HG02938 (cell line): ENCODE data around the gene USP3.

Experiments used
- ATAC-seq: cut with Tn5 transposase; IDR thresholded peaks from one replicate; pipeline ENCODE4 v1.9.1; 2021; ENCODE audit warnings: mild to moderate bottlenecking, moderate library complexity; ENCODE audit not compliant: unreplicated experiment

USP3 gene

GRCh38 chr15:63535689-63536088 is 31.3 kb downstream of the USP3 start:
- ATAC-seq, result no peak

DNA sequence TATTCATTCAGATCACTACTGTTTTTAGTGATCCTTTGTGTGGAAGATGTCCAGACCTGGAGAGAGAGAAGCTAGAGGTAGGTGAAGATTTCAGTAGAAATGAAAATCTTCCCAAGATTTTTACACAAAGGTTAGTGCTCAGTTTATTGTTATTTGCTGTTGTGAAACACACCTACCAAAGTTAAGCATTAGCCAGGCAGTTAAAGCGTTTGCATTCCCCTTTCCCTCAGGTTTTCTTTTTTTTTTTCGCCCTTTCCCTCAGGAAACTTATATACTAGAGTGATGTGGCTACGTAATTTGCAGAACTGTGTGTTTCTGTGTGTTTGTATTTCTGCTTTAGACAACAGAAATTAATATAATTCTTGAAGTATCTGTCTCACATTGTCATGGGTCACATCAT is 34.5 kb downstream of the USP3 start:
- ATAC-seq, result no peak

DNA sequence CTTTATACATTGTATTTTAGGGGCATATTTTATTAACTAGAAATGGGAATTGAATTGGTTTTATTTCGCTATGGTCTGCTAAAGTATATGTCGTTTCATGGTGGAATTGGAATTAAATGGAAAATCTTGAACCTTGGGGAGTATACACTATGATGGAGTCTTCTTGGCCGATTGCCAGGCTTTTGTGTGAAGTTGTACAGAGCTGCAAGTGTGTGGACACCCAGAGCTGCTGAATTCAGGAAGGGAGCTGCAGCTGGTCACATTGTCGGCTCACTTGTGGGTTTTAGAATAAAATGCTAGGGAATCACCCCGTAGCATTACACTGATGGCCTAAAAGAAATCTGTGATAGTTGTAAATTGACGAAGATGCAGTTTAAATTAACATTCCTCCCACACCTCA is 35.1 kb downstream of the USP3 start:
- no peak for ATAC-seq

DNA sequence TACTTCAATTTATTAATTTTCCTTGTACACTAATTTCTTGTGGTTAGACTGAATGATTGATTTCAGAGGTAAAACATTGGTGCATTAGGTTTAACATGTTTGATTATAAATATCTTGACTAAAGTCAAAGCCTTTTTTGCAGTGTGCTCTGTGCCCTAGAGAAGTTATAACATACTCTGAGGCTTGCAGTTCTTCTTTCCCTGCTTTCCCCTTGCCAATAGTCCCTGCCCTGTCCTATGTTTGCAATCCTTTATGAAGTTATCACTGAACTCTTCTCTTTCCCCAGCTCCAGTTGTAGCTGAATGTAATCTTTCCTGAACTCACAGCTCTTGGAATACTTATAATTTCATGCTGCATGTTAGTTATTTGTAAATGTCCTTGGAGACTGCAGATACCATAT is 35.6 kb downstream of the USP3 start:
- no peak for ATAC-seq

- no peak for ATAC-seq
Measured at GRCh38 chr15:63540449-63540848, 36.1 kb downstream of the USP3 start.

DNA sequence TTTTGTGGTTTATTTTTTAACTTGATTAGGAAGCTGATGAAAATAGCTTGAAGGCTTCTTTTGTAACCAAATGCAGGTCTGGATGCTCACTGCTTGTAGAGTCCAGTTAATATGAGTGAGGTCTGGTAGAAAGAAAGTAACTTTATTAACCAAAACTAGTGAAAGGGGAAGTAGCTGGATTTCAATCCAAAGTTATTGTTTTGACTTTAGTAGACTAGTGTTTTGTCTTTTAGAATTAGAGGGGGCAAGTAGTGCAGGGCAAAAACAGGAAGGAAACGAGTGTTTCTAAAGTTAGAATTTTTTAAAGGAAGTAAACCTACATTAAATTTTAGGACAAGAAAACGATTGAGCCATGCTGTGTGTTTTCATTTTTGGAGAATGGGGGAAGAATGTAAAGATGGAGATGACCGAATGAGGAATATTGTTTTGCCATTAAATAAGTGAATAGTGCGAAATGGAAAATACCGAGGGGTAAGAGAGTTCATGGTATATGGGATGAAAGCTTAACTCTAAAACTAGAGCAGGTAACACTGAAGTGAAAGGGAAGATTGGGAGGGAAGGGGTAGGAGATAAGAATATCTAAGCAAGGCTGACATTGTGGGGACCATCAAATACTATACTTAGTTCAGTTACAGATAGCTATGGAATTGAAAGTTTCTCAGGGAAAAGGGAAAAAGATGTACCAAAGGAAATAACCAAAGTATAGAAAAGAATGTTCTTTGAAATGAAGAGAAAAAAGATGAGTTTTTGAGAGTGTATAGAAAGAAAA is 40.0 kb downstream of the USP3 start:
- no peak for ATAC-seq

GRCh38 chr15:63545520-63545919 is 41.1 kb downstream of the USP3 start:
- ATAC-seq, result no peak

DNA sequence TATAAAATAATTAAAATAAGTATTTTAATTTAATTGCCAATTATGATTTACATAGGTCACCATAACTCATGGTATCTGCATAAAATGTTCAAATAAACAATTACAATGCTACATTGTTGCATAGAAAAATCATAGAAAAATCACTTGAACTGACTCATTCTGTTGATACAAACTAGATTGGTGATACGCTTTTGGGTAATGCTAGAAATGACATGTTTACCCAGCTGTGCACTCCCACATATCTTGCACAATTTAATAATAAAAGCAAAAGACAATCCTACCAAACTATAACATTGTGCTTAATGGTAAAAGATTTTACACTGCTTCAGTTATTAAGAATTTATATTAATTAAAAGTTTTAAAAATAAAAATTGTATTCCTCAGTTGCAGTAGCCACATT is 47.0 kb downstream of the USP3 start:
- no peak for ATAC-seq

DNA sequence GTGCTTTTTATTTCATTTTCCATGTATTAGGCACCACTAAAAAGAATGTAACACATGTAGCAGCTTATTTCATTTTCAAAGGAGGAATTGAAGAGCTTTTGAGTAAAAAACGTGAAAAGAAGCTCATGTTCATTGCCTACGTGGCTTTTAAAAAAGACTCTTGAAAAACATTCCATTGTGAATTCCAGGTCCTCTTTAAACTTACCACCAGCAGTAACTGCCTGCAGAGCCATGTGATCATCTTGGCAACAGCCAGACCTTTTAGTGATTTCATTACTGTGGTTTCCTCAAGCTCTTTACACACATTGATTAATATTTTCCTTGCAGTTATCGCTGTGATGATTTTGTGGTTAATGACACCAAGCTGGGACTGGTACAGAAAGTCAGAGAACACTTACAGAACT is 49.0 kb downstream of the USP3 start:
- ATAC-seq, result no peak

DNA sequence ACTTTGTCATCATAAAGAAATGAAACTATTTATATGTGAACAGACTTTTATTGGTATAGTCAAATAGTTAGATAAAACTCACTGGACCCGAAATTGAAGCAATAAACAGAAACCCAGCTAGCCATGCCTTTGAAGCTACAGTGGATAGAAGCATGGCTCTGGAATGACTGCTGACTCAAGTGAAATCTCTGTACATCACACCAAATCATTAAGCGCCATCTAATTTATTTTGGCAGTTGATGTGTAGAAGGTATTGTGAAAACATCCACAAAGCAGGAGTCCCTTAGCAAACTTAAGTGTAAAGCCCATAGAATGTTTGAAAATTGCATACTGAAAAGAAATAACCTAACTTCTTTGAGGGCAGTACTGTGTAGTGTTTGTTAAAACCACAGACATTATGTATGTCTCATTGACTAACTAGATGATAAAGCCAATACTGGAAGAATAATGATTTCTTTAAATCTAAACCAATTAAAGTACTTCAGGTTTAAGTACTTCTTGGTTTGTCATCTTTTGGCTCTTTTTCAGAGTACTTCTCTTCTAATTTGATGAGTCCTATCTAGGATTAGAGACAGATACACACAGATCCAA is 50.0 kb downstream of the USP3 start:
- ATAC-seq, result no peak

- ATAC-seq, result no peak
Measured at GRCh38 chr15:63555507-63555906, 51.1 kb downstream of the USP3 start.

DNA sequence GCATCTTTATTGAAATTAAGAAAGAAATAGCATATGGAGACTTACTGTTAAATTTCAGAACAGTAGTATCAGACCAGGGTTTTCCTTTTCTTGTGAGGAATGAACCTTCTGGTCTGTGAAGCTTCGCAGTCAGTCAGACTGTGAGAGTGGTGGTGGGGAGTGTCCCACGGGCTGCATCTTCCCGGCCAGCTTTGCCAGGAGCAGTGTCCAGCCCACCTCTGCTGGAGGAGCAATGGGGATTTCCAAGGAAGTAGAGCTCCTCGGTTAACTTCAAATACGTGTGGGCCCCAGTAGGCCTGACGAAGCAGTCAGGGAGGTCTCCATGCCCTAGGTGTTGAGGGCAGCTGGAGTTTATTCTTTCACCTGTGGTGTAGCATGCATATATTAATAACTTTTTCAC is 51.9 kb downstream of the USP3 start:
- ATAC-seq, result no peak

- ATAC-seq, result no peak
Measured at GRCh38 chr15:63556736-63557135, 52.3 kb downstream of the USP3 start.

- ATAC-seq, result no peak
Measured at GRCh38 chr15:63559753-63560152, 55.4 kb downstream of the USP3 start.

- no peak for ATAC-seq
Measured at GRCh38 chr15:63560741-63561448, 56.5 kb downstream of the USP3 start.

DNA sequence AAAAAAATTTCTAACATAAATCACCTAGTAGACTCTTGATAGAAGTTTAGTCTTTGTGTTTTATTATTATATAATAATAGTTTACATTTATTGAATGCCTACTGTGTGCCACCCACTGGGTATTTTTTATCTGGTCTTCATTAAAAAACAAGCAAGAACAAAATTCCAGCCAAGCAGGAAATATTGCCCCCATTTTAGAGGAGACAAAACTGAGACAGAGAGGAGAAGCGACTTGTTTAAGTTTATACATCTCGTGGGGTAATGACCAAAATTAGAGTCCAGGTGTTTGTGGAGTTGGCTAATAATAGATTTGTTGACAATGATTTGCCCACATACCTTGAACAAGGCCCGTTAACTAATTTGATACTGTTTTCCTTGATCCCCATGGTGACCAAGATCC is 59.7 kb downstream of the USP3 start:
- no peak for ATAC-seq

GRCh38 chr15:63565536-63566186 is 61.3 kb downstream of the USP3 start:
- no peak for ATAC-seq

DNA sequence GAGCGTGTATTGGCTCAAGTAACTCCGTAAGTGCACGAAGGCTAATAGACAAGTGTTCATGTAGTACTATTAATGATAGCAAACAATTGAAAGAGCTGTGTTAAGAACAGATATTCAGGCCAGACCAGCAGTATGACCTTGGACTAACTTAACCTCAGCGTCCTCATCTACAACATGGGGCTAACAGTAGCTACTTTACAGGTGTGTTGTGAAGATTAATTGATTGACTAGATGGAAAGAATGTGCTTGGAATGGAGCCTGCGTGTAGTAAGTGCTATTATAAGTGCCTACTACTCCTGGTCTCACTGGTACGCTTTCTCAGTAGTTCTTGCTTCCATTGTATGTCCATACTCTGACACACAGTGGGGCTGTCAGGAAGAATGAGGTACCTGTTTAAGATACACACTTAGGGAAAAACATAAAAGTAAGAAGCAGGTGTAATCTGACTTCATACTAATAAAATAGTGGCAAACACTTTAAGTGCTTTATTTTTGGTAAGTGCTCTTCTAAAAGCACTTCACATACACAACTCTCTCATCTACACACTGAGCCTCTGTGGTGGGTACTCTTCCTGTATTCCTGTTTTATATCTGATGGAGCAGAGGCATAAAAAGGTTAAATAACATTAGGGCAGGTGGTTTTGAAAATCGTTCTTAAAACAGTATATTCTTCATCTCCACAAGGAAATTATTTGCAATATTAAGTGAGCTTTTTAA is 68.5 kb downstream of the USP3 start:
- ATAC-seq, result no peak

GRCh38 chr15:63573533-63573932 is 69.1 kb downstream of the USP3 start:
- no peak for ATAC-seq

DNA sequence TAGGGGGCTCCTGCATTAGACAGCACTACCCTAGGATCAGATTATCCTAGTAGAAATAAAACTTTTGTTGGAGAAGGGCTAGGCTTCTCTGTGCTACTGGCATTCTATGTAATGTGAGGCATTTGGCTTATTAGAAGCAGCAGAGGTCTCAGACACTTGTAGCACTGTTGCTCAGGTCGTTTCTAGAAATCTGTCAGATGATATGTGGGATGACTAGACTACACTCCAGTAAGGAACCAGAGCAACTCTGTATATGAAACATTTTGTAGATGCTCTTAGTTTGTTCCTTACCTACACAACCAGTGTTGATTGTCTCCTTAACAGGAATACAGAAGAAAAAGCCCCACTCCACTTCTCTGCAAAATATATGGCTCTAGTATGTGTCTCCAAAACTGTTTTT is 70.9 kb downstream of the USP3 start:
- no peak for ATAC-seq

- ATAC-seq, result no peak
Measured at GRCh38 chr15:63576441-63576840, 72.0 kb downstream of the USP3 start.
